ENCODE measurements around the gene AGAP1. TPM values are rescaled to one million over a fixed set of nuclear protein-coding genes. Genes with fewer than 3 reads are reported as not detected.

Gene AGAP1
- total RNA-seq, 1 experiment from 2014 or later = 14.8 TPM

- DNase-seq (ENCODE audit: low read depth) = no peak
These were observed 74.0 kb downstream of the AGAP1 start for GRCh38 chr2:235567842-235568241.

- DNase-seq (ENCODE audit: low read depth) = no peak
These were observed 74.6 kb downstream of the AGAP1 start for GRCh38 chr2:235568431-235568830.

GRCh38 chr2:235569837-235570236 is 76.0 kb downstream of the AGAP1 start:
- no peak for DNase-seq (ENCODE audit: low read depth)

- no peak for DNase-seq (ENCODE audit: low read depth)
These were observed 76.4 kb downstream of the AGAP1 start for GRCh38 chr2:235570256-235570655.

- no peak for DNase-seq (ENCODE audit: low read depth)
These were observed 77.3 kb downstream of the AGAP1 start for GRCh38 chr2:235570966-235571692.

- no peak for DNase-seq (ENCODE audit: low read depth)
These were observed 78.7 kb downstream of the AGAP1 start for GRCh38 chr2:235572592-235572991.

GRCh38 chr2:235573331-235574221 is 79.7 kb downstream of the AGAP1 start:
- no peak for DNase-seq (ENCODE audit: low read depth)

- no peak for DNase-seq (ENCODE audit: low read depth)
These were observed 81.6 kb downstream of the AGAP1 start for GRCh38 chr2:235575431-235575830.

GRCh38 chr2:235575904-235576303 is 82.1 kb downstream of the AGAP1 start:
- no peak for DNase-seq (ENCODE audit: low read depth)

- DNase-seq (ENCODE audit: low read depth) = no peak
These were observed 82.6 kb downstream of the AGAP1 start for GRCh38 chr2:235576337-235576910.

- no peak for DNase-seq (ENCODE audit: low read depth)
These were observed 83.8 kb downstream of the AGAP1 start for GRCh38 chr2:235577404-235578330.

- DNase-seq (ENCODE audit: low read depth) = no peak
These were observed 85.3 kb downstream of the AGAP1 start for GRCh38 chr2:235579128-235579527.

- no peak for DNase-seq (ENCODE audit: low read depth)
These were observed 86.7 kb downstream of the AGAP1 start for GRCh38 chr2:235580426-235581157.

GRCh38 chr2:235582081-235582686 is 88.3 kb downstream of the AGAP1 start:
- no peak for DNase-seq (ENCODE audit: low read depth)

GRCh38 chr2:235582729-235583128 is 88.9 kb downstream of the AGAP1 start:
- DNase-seq (ENCODE audit: low read depth) = no peak

GRCh38 chr2:235583144-235583543 is 89.3 kb downstream of the AGAP1 start:
- no peak for DNase-seq (ENCODE audit: low read depth)

GRCh38 chr2:235583925-235584637 is 90.2 kb downstream of the AGAP1 start:
- DNase-seq (ENCODE audit: low read depth) = no peak

GRCh38 chr2:235584638-235585007 is 90.8 kb downstream of the AGAP1 start:
- DNase-seq (ENCODE audit: low read depth) = no peak

GRCh38 chr2:235587202-235587601 is 93.4 kb downstream of the AGAP1 start:
- no peak for DNase-seq (ENCODE audit: low read depth)

Measured in HT1080 (cell line).